Ovary (tissue), 9 donors: ENCODE measurements around the gene CHID1. TPM values are rescaled to one million over a fixed set of nuclear protein-coding genes. Genes with fewer than 3 reads are reported as not detected.

Source experiments
- DNase-seq, 5 donors: peaks; one replicate each; pipeline ENCODE4 v3.0.0-alpha.2; 2019 to 2020
- H3K27ac ChIP-seq, 2 donors: fragments of 200-600 bp; one replicate each; pipeline versions ENCODE4 v1.5.1 to v1.8.0; 2019 to 2022
- H3K27me3 ChIP-seq: fragments of 200-600 bp; one replicate; pipeline ENCODE4 v1.8.0; 2022
- H3K36me3 ChIP-seq: fragments of 200-600 bp; sonication (generic); one replicate; pipeline ENCODE4 v1.5.1; 2019
- H3K4me1 ChIP-seq: one replicate; pipeline ENCODE4 v1.8.1; 2013; ENCODE audit warnings: mild to moderate bottlenecking, moderate library complexity; ENCODE audit not compliant: insufficient read depth
- H3K4me3 ChIP-seq: fragments of 200-600 bp; sonication (generic); one replicate; pipeline ENCODE4 v1.5.1; 2017
- H3K9me3 ChIP-seq, 2 donors: fragments of 200-600 bp in 1 of 2; sonication (generic) in 1 of 2; one replicate each; pipeline versions ENCODE4 v1.5.1 to v1.8.1; 2013 to 2019; ENCODE audit warnings: mild to moderate bottlenecking in 1 of 2, moderate library complexity in 1 of 2
- EP300 ChIP-seq: sonication (generic); formaldehyde crosslinking; IDR thresholded peaks from one replicate; pipeline ENCODE4 v1.6.1; 2017; ENCODE audit warnings: antibody characterized with exemption
- POLR2A ChIP-seq: fragments of 450-650 bp; IDR thresholded peaks from one replicate; pipeline ENCODE4 v1.6.1; 2017; ENCODE audit warnings: antibody characterized with exemption, mild to moderate bottlenecking, moderate library complexity
- WGBS, 3 donors: extraction: QIAGEN DNeasy Blood & Tissue Kit in 1 of 3; methylation state at CpG; one replicate each; pipeline versions ENCODE4 v1.1.5 to v1.1.7; 2013 to 2017; 5-methylcytosine and 5-hydroxymethylcytosine counted together
- intact Hi-C, 4 donors: fragments of 100-400 bp; cut with DNase I; formaldehyde crosslinking; loops; one replicate each; pipeline versions ENCODE4 v1.11.0 to v1.15.1; 2022 to 2023
- polyA plus RNA-seq, 2 donors: library from polyadenylated mRNA; stranded (reverse); fragments of 200-250 nt in 1 of 2; fragments of 350-450 nt in 1 of 2; fragmentation: Illumina TruSeq in 1 of 2; extraction: RNeasy Lipid Tissue Mini Kit (QIAGEN cat#74804) in 1 of 2; gene quantifications; one replicate each; pipeline ENCODE4 v1.2.3, GENCODE V29; 2013 to 2014
- total RNA-seq, 7 donors: library from RNA; depleted of rRNA in 2 of 7; stranded (reverse); fragments of >200 nt in 2 of 7; fragmentation: NEBNext Ultra II Directional in 3 of 7; extraction: Animal tissue kit (Norgen Biotek cat#: 25700) in 3 of 7; gene quantifications; one replicate each; pipeline versions ENCODE4 v1.1.0 to v1.2.4, GENCODE V29; 2016 to 2023
- TF ChIP-seq, protein P1 (sequence below), 3 donors: fragments of 450-650 bp in 2 of 3; fragments of 200-600 bp in 1 of 3; IDR thresholded peaks; one replicate each; pipeline versions ENCODE4 v1.5.1 to v1.8.0; 2016 to 2022; ENCODE audit warnings: antibody characterized with exemption in 3 of 3, mild to moderate bottlenecking in 1 of 3
- donor health status: DM: no; HTN: no; CAD: no; lungs with moderate emphysema.
- donor health status: DM: no; HTN: no; CAD: no.
- donor health status: Bipolar disorder and iron deficiency.
- donor health status: DM: yes; HTN: yes; CAD: no.
- donor health status: DM: no; HTN: no; CAD: no.
- donor health status: DM: yes; HTN: yes; CAD: no.

CHID1 gene
- total and polyA plus RNA-seq, 9 donors = 41.0 to 90.7 (median 70.6) TPM

DNA sequence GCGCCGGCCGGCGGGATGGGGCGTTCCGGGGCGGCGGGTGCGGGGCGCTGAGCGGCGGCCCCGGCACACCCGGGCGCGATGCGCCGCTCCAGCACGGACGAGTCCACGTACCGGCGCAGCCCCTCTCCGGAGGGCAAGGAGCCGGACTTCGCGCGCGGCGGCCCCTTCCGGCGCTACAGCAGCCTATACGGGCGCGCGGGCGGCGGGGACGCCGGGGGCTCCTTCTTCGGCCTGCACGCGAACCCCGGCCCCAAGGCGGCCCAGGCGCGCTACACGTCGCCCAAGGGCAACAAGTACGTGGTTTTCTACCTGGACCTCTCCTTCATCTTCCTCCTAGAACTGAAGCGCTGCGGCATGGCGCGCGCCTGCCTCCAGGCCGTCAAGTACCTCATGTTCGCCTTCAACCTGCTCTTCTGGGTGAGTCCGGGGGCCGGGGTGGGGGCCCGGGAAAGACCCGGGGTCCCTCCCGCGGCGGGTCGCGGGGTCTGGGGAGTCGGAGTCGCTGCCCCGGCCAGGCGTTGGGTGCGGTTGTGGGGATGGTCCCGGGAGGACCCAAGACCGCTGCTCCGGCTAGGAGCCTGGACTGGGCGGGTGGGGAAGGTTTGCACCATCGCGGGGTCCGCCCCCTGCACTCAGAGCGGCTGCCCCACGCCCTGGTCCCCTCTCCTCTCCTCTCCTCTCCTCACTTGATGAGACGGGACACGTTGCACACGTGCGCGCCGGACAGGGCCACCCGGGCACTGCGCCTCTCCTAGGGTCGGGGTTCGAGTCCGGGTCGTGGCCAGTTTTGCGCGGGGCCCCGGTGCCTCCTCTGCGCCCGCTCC is 60.4 kb downstream of the CHID1 start:
- peak overlapping the region; percentile 30 to 37 for H3K27ac ChIP-seq
- H3K4me1 ChIP-seq = peaks cover 24% of the 10 kb centered on the region
- no peak for TF ChIP-seq POLR2A
- TF ChIP-seq EP300 = no peak
- TF ChIP-seq, protein P1, sequence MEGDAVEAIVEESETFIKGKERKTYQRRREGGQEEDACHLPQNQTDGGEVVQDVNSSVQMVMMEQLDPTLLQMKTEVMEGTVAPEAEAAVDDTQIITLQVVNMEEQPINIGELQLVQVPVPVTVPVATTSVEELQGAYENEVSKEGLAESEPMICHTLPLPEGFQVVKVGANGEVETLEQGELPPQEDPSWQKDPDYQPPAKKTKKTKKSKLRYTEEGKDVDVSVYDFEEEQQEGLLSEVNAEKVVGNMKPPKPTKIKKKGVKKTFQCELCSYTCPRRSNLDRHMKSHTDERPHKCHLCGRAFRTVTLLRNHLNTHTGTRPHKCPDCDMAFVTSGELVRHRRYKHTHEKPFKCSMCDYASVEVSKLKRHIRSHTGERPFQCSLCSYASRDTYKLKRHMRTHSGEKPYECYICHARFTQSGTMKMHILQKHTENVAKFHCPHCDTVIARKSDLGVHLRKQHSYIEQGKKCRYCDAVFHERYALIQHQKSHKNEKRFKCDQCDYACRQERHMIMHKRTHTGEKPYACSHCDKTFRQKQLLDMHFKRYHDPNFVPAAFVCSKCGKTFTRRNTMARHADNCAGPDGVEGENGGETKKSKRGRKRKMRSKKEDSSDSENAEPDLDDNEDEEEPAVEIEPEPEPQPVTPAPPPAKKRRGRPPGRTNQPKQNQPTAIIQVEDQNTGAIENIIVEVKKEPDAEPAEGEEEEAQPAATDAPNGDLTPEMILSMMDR (IDR thresholded peaks at IDR 0.05) = no peak
- intact Hi-C loops = loop anchor here in 3 of 4 donors (10.0 kb wide), 3 partner anchors 155 to 615 kb away; no protein-coding TSS in a partner anchor
- no peaks in the 10 kb centered on the region for H3K27me3 ChIP-seq
- no peaks in the 10 kb centered on the region for H3K9me3 ChIP-seq
- peak overlapping the region; percentile 34 for H3K4me3 ChIP-seq
- DNase-seq = no peak
- H3K36me3 ChIP-seq = no peaks in the 10 kb centered on the region
- WGBS, 3 donors = 9 to 25% (median 22%) methylated on average over 69 to 97 of the region's 97 CpGs

DNA sequence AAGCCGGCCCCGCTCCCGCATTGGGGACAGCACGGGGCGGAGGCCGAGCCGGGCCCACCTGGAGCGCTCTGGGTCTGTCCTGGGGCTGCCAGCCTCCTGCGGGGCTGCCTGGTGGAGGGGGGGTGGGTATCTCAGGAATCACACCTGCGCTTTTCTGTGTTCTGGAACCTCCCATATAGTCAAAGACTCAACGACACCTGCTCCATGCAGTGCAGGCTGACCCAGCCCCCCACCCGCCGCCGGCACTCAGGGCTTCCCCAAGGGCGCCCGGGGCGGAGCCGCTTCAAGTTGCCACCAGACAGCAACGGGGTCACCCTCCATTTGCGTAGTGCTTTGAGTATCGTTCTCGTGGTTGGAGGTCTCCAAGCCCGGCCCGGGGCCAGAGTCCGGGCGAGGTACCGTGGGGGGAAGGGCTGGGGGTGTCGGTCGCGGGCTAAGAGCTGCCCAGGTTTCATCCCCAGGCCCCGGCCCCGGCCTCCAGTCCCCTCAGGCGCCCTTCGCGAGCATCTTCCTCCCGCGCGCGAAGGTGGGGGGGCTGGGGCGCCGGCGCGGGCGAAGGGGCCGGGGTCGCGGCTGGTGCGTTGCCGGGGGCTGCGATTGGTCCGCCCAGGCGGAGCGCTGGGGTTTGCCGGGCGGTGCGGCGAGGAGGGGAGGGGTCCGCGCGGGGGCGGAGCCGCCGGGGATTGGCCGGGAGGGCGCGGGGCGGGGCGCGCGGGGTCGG is 61.3 kb downstream of the CHID1 start:
- H3K9me3 ChIP-seq = no peaks in the 10 kb centered on the region
- peak overlapping the region; percentile 34 for H3K4me3 ChIP-seq
- H3K27me3 ChIP-seq = no peaks in the 10 kb centered on the region
- peaks cover 28% of the 10 kb centered on the region for H3K4me1 ChIP-seq
- peak in 3 of 5 donors; percentile 61 to 77 (median 77) for DNase-seq
- no peak for TF ChIP-seq POLR2A
- TF ChIP-seq, protein P1 (IDR thresholded peaks at IDR 0.05) = no peak
- TF ChIP-seq EP300 = no peak
- H3K27ac ChIP-seq = no peak overlapping the region
- intact Hi-C loops = loop anchor here in 1 of 4 donors (10.0 kb wide), 1 partner anchor 616 kb away; no protein-coding TSS in a partner anchor
- 5 to 17% (median 5%) methylated on average over 21 to 71 of the region's 71 CpGs for WGBS, 3 donors
- H3K36me3 ChIP-seq = no peaks in the 10 kb centered on the region

DNA sequence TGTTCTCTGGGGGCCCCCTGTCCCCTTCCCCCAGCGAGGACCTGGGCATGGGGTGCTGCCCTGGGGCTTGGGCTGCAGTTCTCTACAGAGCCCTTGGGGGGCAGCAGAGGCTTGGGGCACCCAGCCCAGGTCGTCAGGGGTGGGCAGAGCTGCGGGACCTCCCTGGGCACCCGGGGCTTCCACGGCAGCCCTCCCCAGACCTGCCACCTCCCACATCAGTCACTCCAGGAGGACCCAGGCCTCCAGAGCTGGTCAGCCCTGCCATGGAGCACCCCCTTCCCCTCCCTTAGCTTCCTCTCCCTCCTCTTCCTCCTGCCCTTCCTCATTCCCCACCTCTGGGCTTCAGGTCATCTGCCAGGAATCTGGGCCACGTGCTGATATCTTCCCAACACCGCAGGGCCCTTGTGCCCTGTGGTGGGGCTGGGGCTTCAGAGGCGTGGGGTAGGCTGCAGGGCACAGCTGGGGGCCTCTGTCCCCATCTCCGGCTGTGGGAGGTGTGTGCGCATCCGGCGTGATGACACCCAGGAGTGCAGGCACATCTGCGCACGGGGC is 62.2 kb downstream of the CHID1 start:
- WGBS, 3 donors = 38 to 47% (median 39%) methylated on average over 13 to 14 of the region's 14 CpGs
- TF ChIP-seq EP300 (no peak), POLR2A (no peak)
- TF ChIP-seq, protein P1 (IDR thresholded peaks at IDR 0.05) = peak; percentile 72 to 81 (median 80)
- Histone ChIP-seq H3K27ac (peak overlapping the region in 1 of 2 donors; percentile 39), H3K36me3 (no peaks in the 10 kb centered on the region), H3K9me3 (no peaks in the 10 kb centered on the region), H3K4me1 (peaks cover 31% of the 10 kb centered on the region), H3K4me3 (no peak overlapping the region), H3K27me3 (no peaks in the 10 kb centered on the region)
- intact Hi-C loops = loop anchor here in 1 of 4 donors (10.0 kb wide), 1 partner anchor 616 kb away; no protein-coding TSS in a partner anchor
- DNase-seq = peak in 4 of 5 donors; percentile 46 to 73 (median 63)

- Histone ChIP-seq H3K27ac (no peak overlapping the region), H3K9me3 (no peaks in the 10 kb centered on the region), H3K4me3 (no peak overlapping the region), H3K4me1 (peaks cover 31% of the 10 kb centered on the region), H3K27me3 (no peaks in the 10 kb centered on the region), H3K36me3 (no peaks in the 10 kb centered on the region)
- 88 to 96% (median 89%) methylated on average over 11 to 18 of the region's 18 CpGs for WGBS, 3 donors
- DNase-seq = no peak
- intact Hi-C loops = loop anchor here in 1 of 4 donors (10.0 kb wide), 1 partner anchor 617 kb away; no protein-coding TSS in a partner anchor
- TF ChIP-seq, protein P1 (IDR thresholded peaks at IDR 0.05) = no peak
- TF ChIP-seq EP300 = no peak
- TF ChIP-seq POLR2A = no peak
These were observed 62.7 kb downstream of the CHID1 start for GRCh38 chr11:847876-848275.
